Measurements from ENCODE around the gene METTL6. TPM values are rescaled to one million over a fixed set of nuclear protein-coding genes. Genes with fewer than 3 reads are reported as not detected.

METTL6 gene
- total RNA-seq = 16.8 to 19.7 TPM (median 19.7 TPM) in 3 replicates
- long read RNA-seq, full-length matches to known transcripts = 10 of 20 reads
- long read RNA-seq, partial matches to known transcripts = 0 of 20 reads
- long read RNA-seq, other reads (novel, unspliced or antisense) = 10 of 20 reads

- Mint-ChIP-seq H3K4me3 (ENCODE audit: unreplicated experiment) (peak within 1 kb of the TSS; percentile 99), H3K9me3 (ENCODE audit: low read depth) (peaks cover 2% of the 10 kb centered on the region), H3K4me1 (ENCODE audit: low read depth) (peaks cover 52% of the 10 kb centered on the region), H3K27ac (ENCODE audit: unreplicated experiment) (peak within 1 kb of the TSS; percentile 95), H3K27me3 (ENCODE audit: low read depth) (no peaks in the 10 kb centered on the region), H3K36me3 (ENCODE audit: low read depth) (peaks cover 4% of the 10 kb centered on the region)
- peak; percentile 68 for TF ChIP-seq CTCF (IDR thresholded peaks at IDR 0.05)
- DNase-seq (ENCODE audit: low spot score) = peak; percentile 95
These were observed at the start of gene METTL6, which contains the start of gene EAF1 for GRCh38 chr3:15427182-15427880. TSS of gene METTL6 (minus strand) at chr3:15427544. CDS start at chr3:15426511, 1,033 bp downstream. TSS of gene EAF1 (plus strand) at chr3:15427598. CDS start at chr3:15427780, 182 bp downstream.

- Mint-ChIP-seq H3K9me3 (ENCODE audit: low read depth) (peaks cover under 1% of the 10 kb centered on the region), H3K27me3 (ENCODE audit: low read depth) (no peaks in the 10 kb centered on the region), H3K4me1 (ENCODE audit: low read depth) (peaks cover 12% of the 10 kb centered on the region), H3K4me3 (ENCODE audit: unreplicated experiment) (no peak overlapping the region), H3K27ac (ENCODE audit: unreplicated experiment) (no peak overlapping the region), H3K36me3 (ENCODE audit: low read depth) (peaks cover 2% of the 10 kb centered on the region)
- DNase-seq (ENCODE audit: low spot score) = no peak
- no peak for TF ChIP-seq CTCF (IDR thresholded peaks at IDR 0.05)
These were observed 49.0 kb upstream of the METTL6 start for GRCh38 chr3:15476378-15476777.

- TF ChIP-seq CTCF (IDR thresholded peaks at IDR 0.05) = no peak
- Mint-ChIP-seq H3K27me3 (ENCODE audit: low read depth) (no peaks in the 10 kb centered on the region), H3K4me1 (ENCODE audit: low read depth) (peaks cover 22% of the 10 kb centered on the region), H3K27ac (ENCODE audit: unreplicated experiment) (no peak overlapping the region), H3K9me3 (ENCODE audit: low read depth) (no peaks in the 10 kb centered on the region), H3K36me3 (ENCODE audit: low read depth) (peaks cover 2% of the 10 kb centered on the region), H3K4me3 (ENCODE audit: unreplicated experiment) (no peak overlapping the region)
- DNase-seq (ENCODE audit: low spot score) = no peak
These were observed 47.8 kb upstream of the METTL6 start for GRCh38 chr3:15475161-15475560.

GRCh38 chr3:15471861-15472260 lies 44.5 kb upstream of the METTL6 start:
- DNase-seq (ENCODE audit: low spot score) = no peak
- H3K27me3 Mint-ChIP-seq (ENCODE audit: low read depth) = no peaks in the 10 kb centered on the region
- TF ChIP-seq CTCF (IDR thresholded peaks at IDR 0.05) = no peak
- no peak overlapping the region for H3K4me3 Mint-ChIP-seq (ENCODE audit: unreplicated experiment)
- no peaks in the 10 kb centered on the region for H3K36me3 Mint-ChIP-seq (ENCODE audit: low read depth)
- no peak overlapping the region for H3K27ac Mint-ChIP-seq (ENCODE audit: unreplicated experiment)
- peaks cover 32% of the 10 kb centered on the region for H3K4me1 Mint-ChIP-seq (ENCODE audit: low read depth)
- H3K9me3 Mint-ChIP-seq (ENCODE audit: low read depth) = no peaks in the 10 kb centered on the region

GRCh38 chr3:15470849-15471248 lies 43.5 kb upstream of the METTL6 start:
- TF ChIP-seq CTCF (IDR thresholded peaks at IDR 0.05) = no peak
- Mint-ChIP-seq H3K4me3 (ENCODE audit: unreplicated experiment) (no peak overlapping the region), H3K27ac (ENCODE audit: unreplicated experiment) (no peak overlapping the region), H3K4me1 (ENCODE audit: low read depth) (peaks cover 32% of the 10 kb centered on the region), H3K9me3 (ENCODE audit: low read depth) (no peaks in the 10 kb centered on the region), H3K27me3 (ENCODE audit: low read depth) (no peaks in the 10 kb centered on the region), H3K36me3 (ENCODE audit: low read depth) (no peaks in the 10 kb centered on the region)
- no peak for DNase-seq (ENCODE audit: low spot score)

Measured in chondrocyte (in vitro differentiated cells).